Fibroblast of lung (primary cell): ENCODE measurements around the gene PSMD11.

ENCODE experiments used
- EZH2 ChIP-seq: IDR thresholded peaks from 2 replicates; pipeline ENCODE4 v1.5.1; 2012; ENCODE audit warnings: low read length, control low read depth, mild to moderate bottlenecking; ENCODE audit errors: missing control alignments
- TF ChIP-seq, protein P1 (sequence below), 2 donors: IDR thresholded peaks in 1 of 2; conservative IDR thresholded peaks in 1 of 2; 1 replicate in 1 of 2; 2 replicates in 1 of 2; pipeline ENCODE4 v1.5.1; 2011 to 2012; ENCODE audit warnings: low read length in 2 of 2, control low read depth in 1 of 2, inconsistent platforms in 1 of 2, low read depth in 1 of 2, mild to moderate bottlenecking in 1 of 2

DNA sequence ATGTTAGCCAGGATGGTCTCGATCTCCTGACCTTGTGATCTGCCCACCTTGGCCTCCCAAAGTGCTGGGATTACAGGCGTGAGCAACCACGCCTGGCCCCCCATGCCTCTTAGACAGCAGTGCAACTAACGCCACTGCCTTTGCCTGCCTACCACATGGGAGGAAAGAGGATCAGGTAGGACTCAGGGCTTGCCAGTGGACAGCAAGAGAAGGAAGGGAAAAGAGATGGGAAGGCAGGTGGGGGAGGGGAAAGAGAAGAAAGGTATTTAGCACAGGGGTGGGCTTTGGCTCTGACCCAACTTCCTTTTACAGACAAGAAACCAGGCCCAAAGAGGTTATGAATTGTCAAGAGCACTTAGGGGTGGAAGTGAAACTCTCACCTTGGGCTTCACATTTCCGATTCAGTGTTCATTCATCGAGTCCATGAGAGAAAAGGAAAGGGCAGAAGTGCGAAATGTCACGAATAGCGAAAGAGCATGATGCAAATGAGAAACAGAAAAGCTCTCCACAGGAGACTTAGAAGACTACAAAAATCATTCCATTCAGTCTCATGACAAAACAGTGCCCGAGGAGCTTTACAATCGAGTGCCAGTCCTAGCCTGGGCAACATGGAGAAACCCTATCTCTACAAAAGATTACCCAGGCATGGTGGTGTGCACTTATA lies 78.8 kb downstream of the PSMD11 start:
- TF ChIP-seq, protein P1, sequence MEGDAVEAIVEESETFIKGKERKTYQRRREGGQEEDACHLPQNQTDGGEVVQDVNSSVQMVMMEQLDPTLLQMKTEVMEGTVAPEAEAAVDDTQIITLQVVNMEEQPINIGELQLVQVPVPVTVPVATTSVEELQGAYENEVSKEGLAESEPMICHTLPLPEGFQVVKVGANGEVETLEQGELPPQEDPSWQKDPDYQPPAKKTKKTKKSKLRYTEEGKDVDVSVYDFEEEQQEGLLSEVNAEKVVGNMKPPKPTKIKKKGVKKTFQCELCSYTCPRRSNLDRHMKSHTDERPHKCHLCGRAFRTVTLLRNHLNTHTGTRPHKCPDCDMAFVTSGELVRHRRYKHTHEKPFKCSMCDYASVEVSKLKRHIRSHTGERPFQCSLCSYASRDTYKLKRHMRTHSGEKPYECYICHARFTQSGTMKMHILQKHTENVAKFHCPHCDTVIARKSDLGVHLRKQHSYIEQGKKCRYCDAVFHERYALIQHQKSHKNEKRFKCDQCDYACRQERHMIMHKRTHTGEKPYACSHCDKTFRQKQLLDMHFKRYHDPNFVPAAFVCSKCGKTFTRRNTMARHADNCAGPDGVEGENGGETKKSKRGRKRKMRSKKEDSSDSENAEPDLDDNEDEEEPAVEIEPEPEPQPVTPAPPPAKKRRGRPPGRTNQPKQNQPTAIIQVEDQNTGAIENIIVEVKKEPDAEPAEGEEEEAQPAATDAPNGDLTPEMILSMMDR (conservative IDR thresholded peaks at IDR 0.05 in 1 of 2, IDR thresholded peaks at IDR 0.05 in 1 of 2; ENCODE audit: low read depth in 1 of 2, low read length in 2 of 2) = no peak
- no peak for TF ChIP-seq EZH2
